ENCODE measurements around the gene NEDD4L. TPM values are rescaled to one million over a fixed set of nuclear protein-coding genes. Genes with fewer than 3 reads are reported as not detected.

NEDD4L gene
- total and polyA plus RNA-seq, 4 donors = 10.2 to 20.3 (median 13.2) TPM

GRCh38 chr18:58132595-58133261 is 88.7 kb downstream of the NEDD4L start:
- TF ChIP-seq TAF1 (conservative IDR thresholded peaks at IDR 0.05) = no peak
- no peak for TF ChIP-seq CTCF (IDR thresholded peaks at IDR 0.05; ENCODE audit: low read depth, low read length, missing input control)
- no peak for TF ChIP-seq RXRA (IDR thresholded peaks at IDR 0.05)
- TF ChIP-seq YY1 (IDR thresholded peaks at IDR 0.05) = no peak
- TF ChIP-seq HNF4A (conservative IDR thresholded peaks at IDR 0.05) = peak; percentile 24 to 52
- no peak for TF ChIP-seq SP1 (IDR thresholded peaks at IDR 0.05)
- TF ChIP-seq JUND (IDR thresholded peaks at IDR 0.05) = no peak
- Histone ChIP-seq H3K4me3 (ENCODE audit: low read depth in 1 of 3, low read length in 3 of 3) (no peak overlapping the region), H3K9me3 (ENCODE audit: control insufficient read depth in 4 of 4, low read length in 3 of 4) (no peaks in the 10 kb centered on the region), H3K27me3 (ENCODE audit: control insufficient read depth in 4 of 4, insufficient read depth in 4 of 4, low read length in 3 of 4) (no peaks in the 10 kb centered on the region), H3K36me3 (ENCODE audit: control insufficient read depth in 4 of 4, insufficient read depth in 3 of 4, low read depth in 1 of 4, low read length in 3 of 4) (no peaks in the 10 kb centered on the region), H3K27ac (ENCODE audit: low read depth in 1 of 2, low read length in 2 of 2) (no peak overlapping the region), H3K9ac (ENCODE audit: low read depth in 1 of 2, low read length in 2 of 2) (no peak overlapping the region), H3K4me1 (ENCODE audit: control insufficient read depth in 4 of 4, insufficient read depth in 4 of 4, low read length in 3 of 4) (peaks cover 3 to 22% (median 14%) of the 10 kb centered on the region in 4 donors)
- WGBS = 54% methylated on average over 8 of the region's 8 CpGs
- no peak for DNase-seq (ENCODE audit: low spot score)

GRCh38 chr18:58135183-58135641 is 91.2 kb downstream of the NEDD4L start:
- Histone ChIP-seq H3K36me3 (ENCODE audit: control insufficient read depth in 4 of 4, insufficient read depth in 3 of 4, low read depth in 1 of 4, low read length in 3 of 4) (no peaks in the 10 kb centered on the region), H3K27me3 (ENCODE audit: control insufficient read depth in 4 of 4, insufficient read depth in 4 of 4, low read length in 3 of 4) (no peaks in the 10 kb centered on the region), H3K4me1 (ENCODE audit: control insufficient read depth in 4 of 4, insufficient read depth in 4 of 4, low read length in 3 of 4) (peaks cover 0 to 9% (median 3%) of the 10 kb centered on the region in 4 donors), H3K9ac (ENCODE audit: low read depth in 1 of 2, low read length in 2 of 2) (no peak overlapping the region), H3K4me3 (ENCODE audit: low read depth in 1 of 3, low read length in 3 of 3) (no peak overlapping the region), H3K27ac (ENCODE audit: low read depth in 1 of 2, low read length in 2 of 2) (no peak overlapping the region), H3K9me3 (ENCODE audit: control insufficient read depth in 4 of 4, low read length in 3 of 4) (no peaks in the 10 kb centered on the region)
- no peak for DNase-seq (ENCODE audit: low spot score)
- TF ChIP-seq JUND (IDR thresholded peaks at IDR 0.05) (no peak), NR2F2 (IDR thresholded peaks at IDR 0.05) (no peak), YY1 (IDR thresholded peaks at IDR 0.05) (no peak), HNF4G (IDR thresholded peaks at IDR 0.05) (no peak), HNF4A (conservative IDR thresholded peaks at IDR 0.05) (no peak), FOXA1 (IDR thresholded peaks at IDR 0.05) (no peak), SP1 (IDR thresholded peaks at IDR 0.05) (no peak), FOXA2 (IDR thresholded peaks at IDR 0.05) (no peak), TAF1 (conservative IDR thresholded peaks at IDR 0.05) (no peak), GABPA (IDR thresholded peaks at IDR 0.05 in 1 of 2, conservative IDR thresholded peaks at IDR 0.05 in 1 of 2) (no peak)
- TF ChIP-seq, protein P1, sequence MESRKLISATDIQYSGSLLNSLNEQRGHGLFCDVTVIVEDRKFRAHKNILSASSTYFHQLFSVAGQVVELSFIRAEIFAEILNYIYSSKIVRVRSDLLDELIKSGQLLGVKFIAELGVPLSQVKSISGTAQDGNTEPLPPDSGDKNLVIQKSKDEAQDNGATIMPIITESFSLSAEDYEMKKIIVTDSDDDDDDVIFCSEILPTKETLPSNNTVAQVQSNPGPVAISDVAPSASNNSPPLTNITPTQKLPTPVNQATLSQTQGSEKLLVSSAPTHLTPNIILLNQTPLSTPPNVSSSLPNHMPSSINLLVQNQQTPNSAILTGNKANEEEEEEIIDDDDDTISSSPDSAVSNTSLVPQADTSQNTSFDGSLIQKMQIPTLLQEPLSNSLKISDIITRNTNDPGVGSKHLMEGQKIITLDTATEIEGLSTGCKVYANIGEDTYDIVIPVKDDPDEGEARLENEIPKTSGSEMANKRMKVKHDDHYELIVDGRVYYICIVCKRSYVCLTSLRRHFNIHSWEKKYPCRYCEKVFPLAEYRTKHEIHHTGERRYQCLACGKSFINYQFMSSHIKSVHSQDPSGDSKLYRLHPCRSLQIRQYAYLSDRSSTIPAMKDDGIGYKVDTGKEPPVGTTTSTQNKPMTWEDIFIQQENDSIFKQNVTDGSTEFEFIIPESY (IDR thresholded peaks at IDR 0.05) = no peak
- WGBS = 68% methylated on average over 7 of the region's 7 CpGs

DNA sequence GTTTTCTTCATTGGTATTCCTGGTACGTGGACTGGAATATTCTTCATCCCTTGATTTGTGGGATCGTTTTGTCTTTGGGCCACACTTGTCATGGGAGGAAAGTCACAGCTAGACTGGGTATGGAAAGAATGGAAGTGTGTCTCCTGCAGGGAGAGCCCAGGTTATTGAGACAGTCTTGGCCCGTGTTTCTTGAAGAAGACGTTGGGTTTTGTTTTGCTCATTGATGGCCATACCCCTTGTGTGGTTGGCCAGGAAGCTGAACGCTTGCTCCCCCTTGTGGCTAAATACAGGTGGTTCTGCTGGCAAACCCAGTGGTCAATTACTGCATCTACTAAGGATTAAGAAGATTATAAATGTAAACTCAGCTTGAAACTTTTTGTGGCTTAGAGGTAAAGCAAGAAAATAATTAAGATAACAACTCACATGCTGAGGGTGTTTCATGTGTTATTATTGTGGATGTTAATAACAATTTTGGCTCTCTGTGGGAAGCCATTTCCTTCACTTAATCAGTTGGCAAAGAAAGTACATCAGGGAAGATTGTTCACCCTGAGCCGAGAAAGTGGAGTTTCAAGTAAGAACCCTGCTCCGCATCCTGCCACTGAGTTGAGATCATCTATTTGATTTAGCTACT is 91.8 kb downstream of the NEDD4L start:
- no peaks in the 10 kb centered on the region for H3K36me3 ChIP-seq (ENCODE audit: control insufficient read depth in 4 of 4, insufficient read depth in 3 of 4, low read depth in 1 of 4, low read length in 3 of 4)
- peaks cover 0 to 9% (median 3%) of the 10 kb centered on the region in 4 donors for H3K4me1 ChIP-seq (ENCODE audit: control insufficient read depth in 4 of 4, insufficient read depth in 4 of 4, low read length in 3 of 4)
- 51% methylated on average over 7 of the region's 7 CpGs for WGBS
- no peak overlapping the region for H3K9ac ChIP-seq (ENCODE audit: low read depth in 1 of 2, low read length in 2 of 2)
- no peaks in the 10 kb centered on the region for H3K9me3 ChIP-seq (ENCODE audit: control insufficient read depth in 4 of 4, low read length in 3 of 4)
- H3K27me3 ChIP-seq (ENCODE audit: control insufficient read depth in 4 of 4, insufficient read depth in 4 of 4, low read length in 3 of 4) = no peaks in the 10 kb centered on the region
- no peak overlapping the region for H3K27ac ChIP-seq (ENCODE audit: low read depth in 1 of 2, low read length in 2 of 2)
- DNase-seq (ENCODE audit: low spot score) = peak; percentile 69
- no peak overlapping the region for H3K4me3 ChIP-seq (ENCODE audit: low read depth in 1 of 3, low read length in 3 of 3)
- peak; percentile 32 for TF ChIP-seq YY1 (IDR thresholded peaks at IDR 0.05)
- no peak for TF ChIP-seq NR2F2 (IDR thresholded peaks at IDR 0.05)
- TF ChIP-seq GABPA (IDR thresholded peaks at IDR 0.05 in 1 of 2, conservative IDR thresholded peaks at IDR 0.05 in 1 of 2) = no peak
- TF ChIP-seq FOXA2 (IDR thresholded peaks at IDR 0.05) = no peak
- TF ChIP-seq, protein P2, sequence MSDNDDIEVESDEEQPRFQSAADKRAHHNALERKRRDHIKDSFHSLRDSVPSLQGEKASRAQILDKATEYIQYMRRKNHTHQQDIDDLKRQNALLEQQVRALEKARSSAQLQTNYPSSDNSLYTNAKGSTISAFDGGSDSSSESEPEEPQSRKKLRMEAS (IDR thresholded peaks at IDR 0.05) = no peak
- TF ChIP-seq, protein P1 (IDR thresholded peaks at IDR 0.05) = no peak
- no peak for TF ChIP-seq SP1 (IDR thresholded peaks at IDR 0.05)
- TF ChIP-seq FOXA1 (IDR thresholded peaks at IDR 0.05) = no peak
- peak in 1 of 2 donors; percentile 6 for TF ChIP-seq HNF4A (conservative IDR thresholded peaks at IDR 0.05)
- no peak for TF ChIP-seq TAF1 (conservative IDR thresholded peaks at IDR 0.05)
- TF ChIP-seq REST (IDR thresholded peaks at IDR 0.05) = no peak
- no peak for TF ChIP-seq JUND (IDR thresholded peaks at IDR 0.05)

Measured in liver (tissue), 9 donors.